Measurements from ENCODE around the gene TUBB2B. TPM values are rescaled to one million over a fixed set of nuclear protein-coding genes. Genes with fewer than 3 reads are reported as not detected.
A peak's percentile ranks its signal among the peaks of the same experiment; 100 is the strongest.
"Not testable (repeated sequence)": the region's sequence is repeated elsewhere in the genome, so short reads cannot be mapped to it uniquely, and the experiment has no call there.

Gene TUBB2B
- total RNA-seq, 6 donors from 2014 or later = 0.67 to 4.1 (median 1.7) TPM; not detected in 1

GRCh38 chr6:3249821-3250220, 22.4 kb upstream of the TUBB2B start:
- ATAC-seq (ENCODE audit: low FRiP score in 2 of 2) (no peak), DNase-seq (no peak)
- H3K36me3 ChIP-seq = no peaks in the 10 kb centered on the region
- no peak for TF ChIP-seq CTCF (IDR thresholded peaks at IDR 0.05)
- no peak for TF ChIP-seq POLR2A (IDR thresholded peaks at IDR 0.05)
- no peak for TF ChIP-seq EP300 (IDR thresholded peaks at IDR 0.05)
- no peak for TF ChIP-seq POLR2AphosphoS5 (IDR thresholded peaks at IDR 0.05)
- no peak overlapping the region for H3K4me3 ChIP-seq
- 92 to 97% methylated on average over 3 of the region's 3 CpGs for WGBS, 2 donors
- H3K9me3 ChIP-seq = no peaks in the 10 kb centered on the region
- no peak overlapping the region for H3K27ac ChIP-seq
- H3K27me3 ChIP-seq = no peaks in the 10 kb centered on the region
- H3K4me1 ChIP-seq = peaks cover 5 to 11% (median 8%) of the 10 kb centered on the region in 4 donors

- Histone ChIP-seq H3K36me3 (no peaks in the 10 kb centered on the region), H3K4me3 (peak overlapping the region in 3 of 4 donors; percentile 7 to 30 (median 26)), H3K9me3 (no peaks in the 10 kb centered on the region), H3K27ac (no peak overlapping the region), H3K27me3 (no peaks in the 10 kb centered on the region), H3K4me1 (peaks cover 5 to 11% (median 8%) of the 10 kb centered on the region in 4 donors)
- peak in 1 of 2 donors; percentile 71 for DNase-seq
- peak; percentile 39 to 75 for ATAC-seq (ENCODE audit: low FRiP score in 2 of 2)
- TF ChIP-seq POLR2AphosphoS5 (IDR thresholded peaks at IDR 0.05) (no peak), EP300 (IDR thresholded peaks at IDR 0.05) (no peak), POLR2A (IDR thresholded peaks at IDR 0.05) (no peak), CTCF (IDR thresholded peaks at IDR 0.05) (no peak)
- 52 to 53% methylated on average over 30 to 34 of the region's 36 CpGs for WGBS, 2 donors
Observed at GRCh38 chr6:3247255-3248146, 20.0 kb upstream of the TUBB2B start.

- Histone ChIP-seq H3K36me3 (no peaks in the 10 kb centered on the region), H3K27ac (no peak overlapping the region), H3K9me3 (no peaks in the 10 kb centered on the region), H3K4me1 (peaks cover 5 to 8% (median 6%) of the 10 kb centered on the region in 4 donors), H3K4me3 (no peak overlapping the region), H3K27me3 (no peaks in the 10 kb centered on the region)
- WGBS, 2 donors = 96 to 97% methylated on average over 5 of the region's 5 CpGs
- DNase-seq = no peak
- no peak for ATAC-seq (ENCODE audit: low FRiP score in 2 of 2)
- TF ChIP-seq EP300 (IDR thresholded peaks at IDR 0.05) (no peak), CTCF (IDR thresholded peaks at IDR 0.05) (no peak), POLR2AphosphoS5 (IDR thresholded peaks at IDR 0.05) (no peak), POLR2A (IDR thresholded peaks at IDR 0.05) (no peak)
Observed at GRCh38 chr6:3245216-3245615, 17.8 kb upstream of the TUBB2B start.

GRCh38 chr6:3244832-3245161, 17.3 kb upstream of the TUBB2B start:
- not testable (repeated sequence) for DNase-seq; H3K27me3 ChIP-seq; H3K9me3 ChIP-seq; H3K4me1 ChIP-seq; ATAC-seq (ENCODE audit: low FRiP score in 2 of 2); H3K27ac ChIP-seq; H3K36me3 ChIP-seq; H3K4me3 ChIP-seq
- 89 to 93% methylated on average over 7 of the region's 7 CpGs for WGBS, 2 donors

GRCh38 chr6:3244003-3244831, 16.8 kb upstream of the TUBB2B start:
- H3K27me3 ChIP-seq = no peaks in the 10 kb centered on the region
- ATAC-seq (ENCODE audit: low FRiP score in 2 of 2) (no peak), DNase-seq (no peak)
- no peaks in the 10 kb centered on the region for H3K9me3 ChIP-seq
- H3K36me3 ChIP-seq = no peaks in the 10 kb centered on the region
- peaks cover 5 to 8% (median 6%) of the 10 kb centered on the region in 4 donors for H3K4me1 ChIP-seq
- no peak overlapping the region for H3K27ac ChIP-seq
- H3K4me3 ChIP-seq = no peak overlapping the region
- no peak for TF ChIP-seq POLR2AphosphoS5 (IDR thresholded peaks at IDR 0.05)
- TF ChIP-seq CTCF (IDR thresholded peaks at IDR 0.05) = no peak
- TF ChIP-seq EP300 (IDR thresholded peaks at IDR 0.05) = no peak
- TF ChIP-seq POLR2A (IDR thresholded peaks at IDR 0.05) = no peak
- 71 to 85% methylated on average over 8 of the region's 8 CpGs for WGBS, 2 donors

All from upper lobe of left lung (tissue), 6 donors.